ENCODE results near the gene TM7SF3.

The TM7SF3 gene

DNA sequence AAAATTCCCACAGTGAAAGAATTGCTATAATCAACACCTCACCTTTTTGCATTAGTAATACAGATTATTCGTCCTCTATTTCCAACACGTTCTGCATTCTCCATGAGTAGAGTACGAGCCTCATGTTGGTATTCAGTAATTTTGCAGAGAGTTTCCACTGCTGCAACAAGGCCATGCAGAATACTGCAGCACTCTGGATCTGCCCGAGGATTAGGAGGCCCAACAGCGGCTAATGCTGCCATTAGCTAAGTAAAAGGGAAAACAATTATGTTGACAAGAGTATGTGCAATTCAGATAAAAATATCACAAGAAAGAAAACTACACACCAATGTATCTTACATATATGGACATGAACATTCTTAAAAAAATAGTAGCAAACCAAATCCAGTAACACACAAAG lies 85.5 kb downstream of the TM7SF3 start:
- Histone ChIP-seq H2AK5ac (ENCODE audit: low read depth, low read length) (no peak overlapping the region), H3K4me2 (ENCODE audit: insufficient read depth, low read length, poor library complexity, severe bottlenecking) (no peak overlapping the region), H3K14ac (ENCODE audit: low read length) (no peak overlapping the region), H2BK5ac (ENCODE audit: low read length) (no peak overlapping the region), H3K23ac (ENCODE audit: low read depth, low read length, poor library complexity) (no peak overlapping the region), H4K91ac (ENCODE audit: low read depth, low read length, poor library complexity) (no peak overlapping the region), H3K9me3 (replicated peaks in 1 of 2; ENCODE audit: control insufficient read depth in 2 of 2, insufficient read depth in 1 of 2, low read depth in 1 of 2, low read length in 2 of 2) (no peaks in the 10 kb centered on the region), H2BK12ac (ENCODE audit: low read length) (no peak overlapping the region), H3K18ac (ENCODE audit: low read length) (no peak overlapping the region), H3K27ac (replicated peaks; ENCODE audit: low read length) (no peak overlapping the region), H3K4me1 (ENCODE audit: control insufficient read depth in 2 of 2, insufficient read depth in 1 of 2, low read depth in 1 of 2, low read length in 2 of 2) (no peaks in the 10 kb centered on the region), H3K4me3 (ENCODE audit: low read length in 2 of 2) (no peak overlapping the region), H2BK15ac (ENCODE audit: low read length) (no peak overlapping the region), H4K8ac (ENCODE audit: low read depth, low read length) (no peak overlapping the region), H3K27me3 (ENCODE audit: control insufficient read depth in 3 of 3, insufficient read depth in 3 of 3, low read depth in 1 of 3, low read length in 3 of 3) (no peaks in the 10 kb centered on the region), H2BK120ac (ENCODE audit: low read depth, low read length) (no peak overlapping the region), H3K79me1 (ENCODE audit: low read depth, low read length) (peaks cover 1% of the 10 kb centered on the region), H3K9ac (ENCODE audit: low read depth, low read length, poor library complexity) (no peak overlapping the region), H2AFZ (ENCODE audit: low read length) (no peak overlapping the region), H3K4ac (ENCODE audit: low read length) (no peak overlapping the region), H3K36me3 (replicated peaks in 1 of 2; ENCODE audit: control insufficient read depth in 2 of 2, insufficient read depth in 2 of 2, low read length in 2 of 2) (peaks cover 4 to 65% of the 10 kb centered on the region in 2 donors)
- no peak for DNase-seq (ENCODE audit: low spot score)
- no CpG with 5 or more reads among the region's 5 CpGs for WGBS, 2 donors (ENCODE audit: extremely low coverage in 2 of 2, insufficient read length in 2 of 2, insufficient replicate concordance in 1 of 2)
